Endothelial cell of umbilical vein (primary cell): ENCODE measurements around the gene CAMTA1.

Experiments used
- EZH2 ChIP-seq: IDR thresholded peaks from 2 replicates; pipeline ENCODE4 v1.6.1; 2012; ENCODE audit warnings: borderline replicate concordance, low read depth, mild to moderate bottlenecking, moderate library complexity, low read length, inconsistent platforms; ENCODE audit not compliant: severe bottlenecking
- FOS ChIP-seq: IDR thresholded peaks from 2 replicates; pipeline ENCODE4 v1.6.1; 2011; ENCODE audit warnings: mild to moderate bottlenecking, low read length, moderate library complexity, borderline replicate concordance; ENCODE audit not compliant: insufficient read depth
- POLR2AphosphoS5 ChIP-seq: IDR thresholded peaks from 2 replicates; pipeline ENCODE4 v1.6.1; 2012; ENCODE audit warnings: low read depth, mild to moderate bottlenecking, control low read depth, low read length, moderate library complexity; ENCODE audit not compliant: insufficient read depth
- TF ChIP-seq, protein P1 (sequence below), 2 donors: IDR thresholded peaks; 1 replicate in 1 of 2; 2 replicates in 1 of 2; pipeline ENCODE4 v1.5.1; 2011; ENCODE audit warnings: low read length in 2 of 2, mild to moderate bottlenecking in 2 of 2, moderate library complexity in 2 of 2, control low read depth in 1 of 2, inconsistent platforms in 1 of 2, low read depth in 1 of 2; ENCODE audit not compliant: insufficient read depth in 1 of 2; ENCODE audit errors: extremely low read depth in 1 of 2
- TF ChIP-seq, protein P2 (sequence below): IDR thresholded peaks from 2 replicates; pipeline ENCODE4 v1.6.1; 2011; ENCODE audit not compliant: insufficient read depth, insufficient read length

DNA sequence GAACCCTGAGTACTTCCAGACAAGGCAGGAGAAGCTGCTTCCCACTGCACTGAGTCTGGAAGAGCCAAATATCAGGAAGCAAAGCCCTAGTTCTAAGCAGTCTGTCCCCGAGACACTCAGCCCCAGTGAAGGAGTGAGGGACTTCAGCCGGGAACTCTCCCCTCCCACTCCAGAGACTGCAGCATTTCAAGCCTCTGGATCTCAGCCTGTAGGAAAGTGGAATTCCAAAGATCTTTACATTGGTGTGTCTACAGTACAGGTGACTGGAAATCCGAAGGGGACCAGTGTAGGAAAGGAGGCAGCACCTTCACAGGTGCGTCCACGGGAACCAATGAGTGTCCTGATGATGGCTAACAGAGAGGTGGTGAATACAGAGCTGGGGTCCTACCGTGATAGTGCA lies 952.8 kb downstream of the CAMTA1 start:
- TF ChIP-seq FOS: no peak
- no peak for TF ChIP-seq POLR2AphosphoS5
- TF ChIP-seq, protein P1, sequence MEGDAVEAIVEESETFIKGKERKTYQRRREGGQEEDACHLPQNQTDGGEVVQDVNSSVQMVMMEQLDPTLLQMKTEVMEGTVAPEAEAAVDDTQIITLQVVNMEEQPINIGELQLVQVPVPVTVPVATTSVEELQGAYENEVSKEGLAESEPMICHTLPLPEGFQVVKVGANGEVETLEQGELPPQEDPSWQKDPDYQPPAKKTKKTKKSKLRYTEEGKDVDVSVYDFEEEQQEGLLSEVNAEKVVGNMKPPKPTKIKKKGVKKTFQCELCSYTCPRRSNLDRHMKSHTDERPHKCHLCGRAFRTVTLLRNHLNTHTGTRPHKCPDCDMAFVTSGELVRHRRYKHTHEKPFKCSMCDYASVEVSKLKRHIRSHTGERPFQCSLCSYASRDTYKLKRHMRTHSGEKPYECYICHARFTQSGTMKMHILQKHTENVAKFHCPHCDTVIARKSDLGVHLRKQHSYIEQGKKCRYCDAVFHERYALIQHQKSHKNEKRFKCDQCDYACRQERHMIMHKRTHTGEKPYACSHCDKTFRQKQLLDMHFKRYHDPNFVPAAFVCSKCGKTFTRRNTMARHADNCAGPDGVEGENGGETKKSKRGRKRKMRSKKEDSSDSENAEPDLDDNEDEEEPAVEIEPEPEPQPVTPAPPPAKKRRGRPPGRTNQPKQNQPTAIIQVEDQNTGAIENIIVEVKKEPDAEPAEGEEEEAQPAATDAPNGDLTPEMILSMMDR (IDR thresholded peaks at IDR 0.05; ENCODE audit: extremely low read depth in 1 of 2, insufficient read depth in 1 of 2, low read depth in 1 of 2, low read length in 2 of 2): no peak
- no peak for TF ChIP-seq EZH2
- TF ChIP-seq, protein P2, sequence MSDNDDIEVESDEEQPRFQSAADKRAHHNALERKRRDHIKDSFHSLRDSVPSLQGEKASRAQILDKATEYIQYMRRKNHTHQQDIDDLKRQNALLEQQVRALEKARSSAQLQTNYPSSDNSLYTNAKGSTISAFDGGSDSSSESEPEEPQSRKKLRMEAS: no peak
